ENCODE data around the gene ARHGAP11B.
"Not testable (repeated sequence)": the region's sequence is repeated elsewhere in the genome, so short reads cannot be mapped to it uniquely, and the experiment has no call there.

ARHGAP11B gene

GRCh38 chr15:30671309-30671708, 45.4 kb downstream of the ARHGAP11B start:
- intact Hi-C loops (cut with micrococcal nuclease; ENCODE audit: unreplicated experiment), result no loop called here
- ChIA-PET POLR2A (interaction anchor here (0.6 to 1.1 kb wide), 2 partner anchors 8 to 21 kb away, joined by 3 read pairs; no protein-coding TSS in a partner anchor), CTCF (ENCODE audit: unreplicated experiment) (no interaction called here)
- DNase-seq (ENCODE audit: low spot score), result no peak
- no peak for TF ChIP-seq EZH2phosphoT487 (IDR thresholded peaks at IDR 0.05; ENCODE audit: borderline replicate concordance, low read depth, low read length)
- TF ChIP-seq CTCF (conservative IDR thresholded peaks at IDR 0.05; ENCODE audit: low read length), result no peak
- Histone ChIP-seq H3K79me2 (ENCODE audit: insufficient read depth, low read depth, low read length) (peaks cover 18% of the 10 kb centered on the region; the same call in 1 of the 2 replicates), H3K4me3 (ENCODE audit: low read depth, low read length, poor library complexity, severe bottlenecking) (no peak overlapping the region), H3K36me3 (ENCODE audit: insufficient read depth, low read length) (peaks cover 99% of the 10 kb centered on the region), H3K9me3 (ENCODE audit: low read length) (no peaks in the 10 kb centered on the region), H4K20me1 (ENCODE audit: insufficient read depth, low read length) (no peaks in the 10 kb centered on the region), H2AFZ (ENCODE audit: low read length) (no peak overlapping the region), H3K27ac (ENCODE audit: low read depth, low read length, poor library complexity, severe bottlenecking) (no peak overlapping the region), H3K9me2 (ENCODE audit: insufficient read depth, low read length) (no peaks in the 10 kb centered on the region), H3K4me1 (ENCODE audit: insufficient read depth, low read length, poor library complexity, severe bottlenecking) (no peaks in the 10 kb centered on the region), H3K4me2 (ENCODE audit: low read length) (no peak overlapping the region)
- BruUV-seq (replicated peaks), result no TSS peak

GRCh38 chr15:30675126-30675525, 49.2 kb downstream of the ARHGAP11B start:
- Histone ChIP-seq H3K9me3 (ENCODE audit: low read length) (no peaks in the 10 kb centered on the region), H3K4me1 (ENCODE audit: insufficient read depth, low read length, poor library complexity, severe bottlenecking) (no peaks in the 10 kb centered on the region), H3K36me3 (ENCODE audit: insufficient read depth, low read length) (peaks cover 76% of the 10 kb centered on the region), H2AFZ (ENCODE audit: low read length) (no peak overlapping the region), H3K4me3 (ENCODE audit: low read depth, low read length, poor library complexity, severe bottlenecking) (no peak overlapping the region), H3K27ac (ENCODE audit: low read depth, low read length, poor library complexity, severe bottlenecking) (no peak overlapping the region), H3K4me2 (ENCODE audit: low read length) (no peak overlapping the region), H3K9me2 (ENCODE audit: insufficient read depth, low read length) (no peaks in the 10 kb centered on the region), H3K79me2 (ENCODE audit: insufficient read depth, low read depth, low read length) (no peaks in the 10 kb centered on the region), H4K20me1 (ENCODE audit: insufficient read depth, low read length) (no peaks in the 10 kb centered on the region)
- ChIA-PET CTCF (ENCODE audit: unreplicated experiment) (no interaction called here), POLR2A (interaction anchor here (0.6 kb wide), 1 partner anchor 28 kb away, joined by 3 read pairs; no protein-coding TSS in a partner anchor)
- DNase-seq (ENCODE audit: low spot score), result no peak
- intact Hi-C loops (cut with micrococcal nuclease; ENCODE audit: unreplicated experiment), result no loop called here
- TF ChIP-seq CTCF (conservative IDR thresholded peaks at IDR 0.05; ENCODE audit: low read length) (no peak), EZH2phosphoT487 (IDR thresholded peaks at IDR 0.05; ENCODE audit: borderline replicate concordance, low read depth, low read length) (no peak)
- BruUV-seq (replicated peaks), result no TSS peak

GRCh38 chr15:30675891-30676290, 50.0 kb downstream of the ARHGAP11B start:
- H3K9me2 ChIP-seq (ENCODE audit: insufficient read depth, low read length); H2AFZ ChIP-seq (ENCODE audit: low read length); intact Hi-C loops (cut with micrococcal nuclease; ENCODE audit: unreplicated experiment); H3K9me3 ChIP-seq (ENCODE audit: low read length); DNase-seq (ENCODE audit: low spot score); BruUV-seq (replicated peaks); H3K4me2 ChIP-seq (ENCODE audit: low read length); CTCF ChIA-PET (ENCODE audit: unreplicated experiment); H4K20me1 ChIP-seq (ENCODE audit: insufficient read depth, low read length); H3K4me1 ChIP-seq (ENCODE audit: insufficient read depth, low read length, poor library complexity, severe bottlenecking); H3K79me2 ChIP-seq (ENCODE audit: insufficient read depth, low read depth, low read length); H3K4me3 ChIP-seq (ENCODE audit: low read depth, low read length, poor library complexity, severe bottlenecking); H3K27ac ChIP-seq (ENCODE audit: low read depth, low read length, poor library complexity, severe bottlenecking); POLR2A ChIA-PET: not testable (repeated sequence)
- peaks cover 76% of the 10 kb centered on the region for H3K36me3 ChIP-seq (ENCODE audit: insufficient read depth, low read length)

GRCh38 chr15:30680997-30681396, 55.1 kb downstream of the ARHGAP11B start:
- CTCF ChIA-PET (ENCODE audit: unreplicated experiment), result not testable (repeated sequence)

DNA sequence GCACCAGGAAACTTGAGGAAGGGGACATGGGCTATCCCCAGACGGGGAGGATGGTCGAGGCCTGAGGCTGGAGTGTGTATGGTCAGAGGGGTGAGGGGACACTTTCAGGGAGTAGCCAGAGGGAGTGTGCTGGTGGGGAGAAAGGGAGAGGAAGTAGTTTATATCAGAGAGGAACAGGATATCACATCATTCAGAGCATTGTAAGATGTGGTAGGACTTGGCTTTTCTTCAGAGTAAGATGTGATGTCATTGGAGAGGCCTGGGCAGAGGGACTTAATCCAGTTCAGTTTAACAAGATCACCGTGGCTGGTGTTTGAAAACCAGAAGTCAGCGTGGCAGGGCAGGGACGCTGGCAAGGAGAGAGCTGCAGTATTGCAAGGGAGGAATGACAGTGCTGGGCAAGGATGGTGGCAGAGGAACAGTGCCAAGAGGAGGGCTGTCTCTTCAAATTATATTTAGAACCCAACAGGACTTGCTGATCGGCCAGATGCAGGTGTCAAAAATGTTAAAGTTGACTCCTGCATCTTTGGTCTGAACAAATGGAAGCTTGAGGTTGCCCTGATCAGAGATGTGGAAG, 59.9 kb downstream of the ARHGAP11B start:
- CTCF ChIA-PET (ENCODE audit: unreplicated experiment); H4K20me1 ChIP-seq (ENCODE audit: insufficient read depth, low read length); H3K79me2 ChIP-seq (ENCODE audit: insufficient read depth, low read depth, low read length); BruUV-seq (replicated peaks); H3K9me2 ChIP-seq (ENCODE audit: insufficient read depth, low read length); H3K4me1 ChIP-seq (ENCODE audit: insufficient read depth, low read length, poor library complexity, severe bottlenecking); H2AFZ ChIP-seq (ENCODE audit: low read length); H3K4me3 ChIP-seq (ENCODE audit: low read depth, low read length, poor library complexity, severe bottlenecking); H3K27ac ChIP-seq (ENCODE audit: low read depth, low read length, poor library complexity, severe bottlenecking); H3K9me3 ChIP-seq (ENCODE audit: low read length); DNase-seq (ENCODE audit: low spot score); intact Hi-C loops (cut with micrococcal nuclease; ENCODE audit: unreplicated experiment); H3K4me2 ChIP-seq (ENCODE audit: low read length); POLR2A ChIA-PET: not testable (repeated sequence)
- H3K36me3 ChIP-seq (ENCODE audit: insufficient read depth, low read length), result peaks cover 21% of the 10 kb centered on the region

More at GRCh38 chr15:30680997-30681396, 55.1 kb downstream of the ARHGAP11B start:
- H3K4me1 ChIP-seq (ENCODE audit: insufficient read depth, low read length, poor library complexity, severe bottlenecking); POLR2A ChIA-PET; H3K4me3 ChIP-seq (ENCODE audit: low read depth, low read length, poor library complexity, severe bottlenecking); H2AFZ ChIP-seq (ENCODE audit: low read length); BruUV-seq (replicated peaks); H3K4me2 ChIP-seq (ENCODE audit: low read length); H4K20me1 ChIP-seq (ENCODE audit: insufficient read depth, low read length); intact Hi-C loops (cut with micrococcal nuclease; ENCODE audit: unreplicated experiment); H3K79me2 ChIP-seq (ENCODE audit: insufficient read depth, low read depth, low read length); H3K27ac ChIP-seq (ENCODE audit: low read depth, low read length, poor library complexity, severe bottlenecking); H3K9me3 ChIP-seq (ENCODE audit: low read length); H3K9me2 ChIP-seq (ENCODE audit: insufficient read depth, low read length); DNase-seq (ENCODE audit: low spot score): not testable (repeated sequence)
- peaks cover 40% of the 10 kb centered on the region for H3K36me3 ChIP-seq (ENCODE audit: insufficient read depth, low read length)

All from OCI-LY7 (cell line).